PC-3 (cell line): ENCODE results near the gene BCL2L13. TPM values are rescaled to one million over a fixed set of nuclear protein-coding genes. Genes with fewer than 3 reads are reported as not detected.

Experiments used
- ATAC-seq: fragments of 200-7000 bp; cut with Tn5 transposase; 2 replicates; pipeline ENCODE4 v1.9.1; 2020; ENCODE audit warnings: mild to moderate bottlenecking, moderate library complexity
- BruUV-seq: library from RNA; stranded (reverse); fragments of 400-500 nt; replicated peaks from 2 replicates; lab custom pipeline; 2021; lab: Mats Ljungman, UMichigan
- CTCF ChIA-PET: fragments of 300-600 bp; sonication (Branson Sonifier 250); formaldehyde crosslinking; loops from one replicate; lab custom pipeline; 2022; ENCODE audit warnings: antibody characterized with exemption; lab: Charles Lee
- POLR2A ChIA-PET: fragments of 300-600 bp; sonication (Branson Sonifier 250); formaldehyde crosslinking; loops from one replicate; lab custom pipeline; 2022; ENCODE audit warnings: antibody characterized with exemption; ENCODE audit not compliant: unreplicated experiment; lab: Charles Lee
- DNase-seq: peaks from one replicate; pipeline ENCODE4 v3.0.0-alpha.2; 2015
- H2AFZ ChIP-seq: fragments of 300-600 bp; sonication (generic); 2 replicates; pipeline ENCODE4 v1.6.0; 2016; ENCODE audit warnings: antibody characterized with exemption, low read length
- H3F3A ChIP-seq: fragments of 300-600 bp; sonication (generic); one replicate; pipeline ENCODE4 v1.6.0; 2017; ENCODE audit warnings: antibody characterized with exemption, low read length, control low read depth, mild to moderate bottlenecking; ENCODE audit not compliant: unreplicated experiment
- H3K27ac ChIP-seq: fragments of 300-600 bp; sonication (generic); 2 replicates; pipeline ENCODE4 v1.5.1; 2016; ENCODE audit warnings: mild to moderate bottlenecking, low read length
- H3K27me3 ChIP-seq: fragments of 300-600 bp; sonication (generic); 2 replicates; pipeline ENCODE4 v1.6.1; 2016; ENCODE audit warnings: low read length, mixed read lengths
- H3K36me3 ChIP-seq: fragments of 300-600 bp; sonication (generic); 2 replicates; pipeline ENCODE4 v1.6.1; 2016; ENCODE audit warnings: low read depth, mixed run types, low read length, mixed read lengths
- H3K4me1 ChIP-seq: fragments of 300-600 bp; sonication (generic); 2 replicates; pipeline ENCODE4 v1.5.1; 2016; ENCODE audit warnings: low read length; ENCODE audit not compliant: insufficient read depth
- H3K4me2 ChIP-seq: fragments of 300-600 bp; sonication (generic); 2 replicates; pipeline ENCODE4 v1.6.0; 2016; ENCODE audit warnings: low read length
- H3K4me3 ChIP-seq: fragments of 300-600 bp; sonication (generic); 2 replicates; pipeline ENCODE4 v1.5.1; 2016; ENCODE audit warnings: mild to moderate bottlenecking, low read length, mixed read lengths
- H3K79me2 ChIP-seq: fragments of 300-600 bp; sonication (generic); 2 replicates; pipeline ENCODE4 v1.6.1; 2017; ENCODE audit warnings: low read length, mixed read lengths
- H3K9ac ChIP-seq: fragments of 300-600 bp; sonication (generic); 2 replicates; pipeline ENCODE4 v1.6.0; 2016; ENCODE audit warnings: mild to moderate bottlenecking, low read length
- H3K9me2 ChIP-seq: fragments of 300-600 bp; sonication (generic); replicated peaks from 2 replicates; pipeline ENCODE4 v1.6.1; 2016; ENCODE audit warnings: mixed run types, low read length, mixed read lengths
- H3K9me3 ChIP-seq: fragments of 300-600 bp; sonication (generic); 2 replicates; pipeline ENCODE4 v1.6.1; 2016; ENCODE audit warnings: low read length, mixed read lengths
- H4K20me1 ChIP-seq: fragments of 300-600 bp; sonication (generic); 2 replicates; pipeline ENCODE4 v1.6.1; 2016; ENCODE audit warnings: low read length, mixed read lengths
- CTCF ChIP-seq: fragments of 300-600 bp; sonication (generic); conservative IDR thresholded peaks from 2 replicates; pipeline ENCODE4 v1.5.1; 2017; ENCODE audit warnings: antibody characterized with exemption, low read depth, mild to moderate bottlenecking, low read length
- EZH2 ChIP-seq: fragments of 300-600 bp; sonication (generic); IDR thresholded peaks from one replicate; pipeline ENCODE4 v1.6.1; 2017; ENCODE audit warnings: antibody characterized with exemption, mild to moderate bottlenecking, low read length; ENCODE audit not compliant: unreplicated experiment
- EZH2phosphoT487 ChIP-seq: fragments of 300-600 bp; sonication (generic); IDR thresholded peaks from 2 replicates; pipeline ENCODE4 v1.6.1; 2018; ENCODE audit warnings: mild to moderate bottlenecking, antibody characterized with exemption, low read length, borderline replicate concordance
- intact Hi-C: fragments of 100-400 bp; cut with micrococcal nuclease; formaldehyde crosslinking; loops from 2 replicates; pipeline ENCODE4 v1.9.0; 2023
- total RNA-seq: library from RNA; depleted of rRNA; stranded (reverse); fragments of >200 nt; gene quantifications from 2 replicates; pipeline ENCODE4 v1.2.3, GENCODE V29; 2014

BCL2L13 gene
- total RNA-seq, 1 experiment from 2014 or later, result 31.3 TPM

- peaks cover 9% of the 10 kb centered on the region; the same call in 1 of the 2 replicates for H3K36me3 ChIP-seq
- H4K20me1 ChIP-seq, result no peaks in the 10 kb centered on the region
- H3K4me3 ChIP-seq, result no peak overlapping the region
- intact Hi-C loops, result no loop called here
- no TSS peak for BruUV-seq
- H3K9ac ChIP-seq, result no peak overlapping the region
- POLR2A ChIA-PET, result no interaction called here
- no peak for DNase-seq
- peaks cover 8% of the 10 kb centered on the region; the same call in 1 of the 2 replicates for H3K4me1 ChIP-seq
- H3K79me2 ChIP-seq, result no peaks in the 10 kb centered on the region
- H3K9me3 ChIP-seq, result no peaks in the 10 kb centered on the region
- H3K27ac ChIP-seq, result no peak overlapping the region
- CTCF ChIA-PET, result no interaction called here
- H3F3A ChIP-seq, result no peaks in the 10 kb centered on the region
- no peak for ATAC-seq
- no peaks in the 10 kb centered on the region for H3K27me3 ChIP-seq
- no peaks in the 10 kb centered on the region for H3K9me2 ChIP-seq
- TF ChIP-seq EZH2phosphoT487 (no peak), EZH2 (no peak), CTCF (no peak)
- no peak overlapping the region for H3K4me2 ChIP-seq
- H2AFZ ChIP-seq, result no peak overlapping the region
These were observed 90.2 kb downstream of the BCL2L13 start for GRCh38 chr22:17728786-17729185.

- Histone ChIP-seq H3K4me1 (peaks cover 9% of the 10 kb centered on the region; the same call in 1 of the 2 replicates), H3K9ac (no peak overlapping the region), H3K9me3 (no peaks in the 10 kb centered on the region), H4K20me1 (no peaks in the 10 kb centered on the region), H3K4me2 (no peak overlapping the region), H3K79me2 (no peaks in the 10 kb centered on the region), H2AFZ (no peak overlapping the region), H3K9me2 (no peaks in the 10 kb centered on the region), H3K27me3 (no peaks in the 10 kb centered on the region), H3K27ac (no peak overlapping the region), H3F3A (no peaks in the 10 kb centered on the region), H3K36me3 (peaks cover 15% of the 10 kb centered on the region), H3K4me3 (no peak overlapping the region)
- ChIA-PET POLR2A (no interaction called here), CTCF (no interaction called here)
- ATAC-seq, result no peak
- DNase-seq, result no peak
- TF ChIP-seq EZH2phosphoT487, result no peak
- TF ChIP-seq EZH2, result no peak
- no peak for TF ChIP-seq CTCF
- intact Hi-C loops, result no loop called here
- no TSS peak for BruUV-seq
These were observed 91.0 kb downstream of the BCL2L13 start for GRCh38 chr22:17729561-17729960.

- Histone ChIP-seq H3K9ac (no peak overlapping the region), H3K4me1 (peaks cover 9% of the 10 kb centered on the region; the same call in 1 of the 2 replicates), H4K20me1 (no peaks in the 10 kb centered on the region), H3K4me3 (no peak overlapping the region), H3K4me2 (no peak overlapping the region), H3K9me2 (no peaks in the 10 kb centered on the region), H3K36me3 (peaks cover 17% of the 10 kb centered on the region), H3K9me3 (no peaks in the 10 kb centered on the region), H3F3A (no peaks in the 10 kb centered on the region), H3K27me3 (no peaks in the 10 kb centered on the region), H3K27ac (no peak overlapping the region), H2AFZ (no peak overlapping the region), H3K79me2 (no peaks in the 10 kb centered on the region)
- DNase-seq (no peak), ATAC-seq (no peak)
- CTCF ChIA-PET, result no interaction called here
- intact Hi-C loops, result no loop called here
- no TSS peak for BruUV-seq
- POLR2A ChIA-PET, result no interaction called here
- TF ChIP-seq EZH2phosphoT487 (no peak), CTCF (no peak), EZH2 (no peak)
These were observed 93.8 kb downstream of the BCL2L13 start for GRCh38 chr22:17732251-17732854.
